B cell (primary cell): Measurements from ENCODE around the gene LUC7L. TPM values are rescaled to one million over a fixed set of nuclear protein-coding genes. Genes with fewer than 3 reads are reported as not detected.

Source experiments
- ATAC-seq: fragments of 200-7000 bp; cut with Tn5 transposase; one replicate; pipeline ENCODE4 v1.10.0; 2021; ENCODE audit warnings: low read depth, mild to moderate bottlenecking, moderate number of reproducible peaks, moderate library complexity
- CTCF ChIA-PET: fragments of 350-600 bp; sonication (Branson Sonifier 250); formaldehyde crosslinking; loops from one replicate; lab custom pipeline; 2021; ENCODE audit warnings: antibody characterized with exemption, inconsistent platforms; lab: Charles Lee
- POLR2A ChIA-PET: fragments of 350-600 bp; sonication (Branson Sonifier 250); formaldehyde crosslinking; loops from one replicate; lab custom pipeline; 2021; ENCODE audit warnings: antibody characterized with exemption; lab: Charles Lee
- DNase-seq: peaks from one replicate; pipeline ENCODE4 v3.0.0; 2013
- H2AFZ ChIP-seq: 2 replicates; pipeline ENCODE4 v1.6.1; 2012; ENCODE audit warnings: mild to moderate bottlenecking, low read depth, low read length; ENCODE audit not compliant: insufficient read depth, poor library complexity, severe bottlenecking
- H3K27ac ChIP-seq, 2 donors: 1 replicate in 1 of 2; 2 replicates in 1 of 2; pipeline ENCODE4 v1.5.1; 2012 to 2013; ENCODE audit warnings: low read length in 2 of 2, mild to moderate bottlenecking in 2 of 2, moderate library complexity in 1 of 2
- H3K27me3 ChIP-seq, 4 experiments: fragments of 200-600 bp in 1 of 4; sonication (generic) in 1 of 4; replicated peaks in 1 of 4; 1 replicate in 2 of 4; 2 replicates in 2 of 4; pipeline versions ENCODE4 v1.6.1 to v1.7.0; 2013 to 2016; ENCODE audit warnings: low read length in 3 of 4, mild to moderate bottlenecking in 2 of 4, mixed read lengths in 1 of 4, moderate library complexity in 1 of 4; ENCODE audit not compliant: insufficient read depth in 4 of 4, control insufficient read depth in 3 of 4; ENCODE audit errors: control extremely low read depth in 1 of 4
- H3K36me3 ChIP-seq, 2 experiments: replicated peaks in 1 of 2; 1 replicate in 1 of 2; 2 replicates in 1 of 2; pipeline versions ENCODE4 v1.6.1 to v1.7.1; 2013; ENCODE audit warnings: low read length in 1 of 2; ENCODE audit not compliant: insufficient read depth in 2 of 2, control insufficient read depth in 1 of 2; ENCODE audit errors: control extremely low read depth in 1 of 2, extremely low read depth in 1 of 2
- H3K4me1 ChIP-seq, 2 donors: fragments of 200-600 bp in 1 of 2; sonication (generic) in 1 of 2; 1 replicate in 1 of 2; 2 replicates in 1 of 2; pipeline versions ENCODE4 v1.5.1 to v1.6.1; 2013 to 2017; ENCODE audit warnings: low read length in 2 of 2; ENCODE audit not compliant: control insufficient read depth in 2 of 2, insufficient read depth in 2 of 2
- H3K4me2 ChIP-seq: replicated peaks from 2 replicates; pipeline ENCODE3; 2012; ENCODE audit warnings: mild to moderate bottlenecking, low read depth, low read length; ENCODE audit not compliant: poor library complexity, severe bottlenecking
- H3K4me3 ChIP-seq, 5 experiments: fragments of 200-600 bp in 1 of 5; sonication (generic) in 1 of 5; 1 replicate in 3 of 5; 2 replicates in 2 of 5; pipeline versions ENCODE4 v1.5.1 to v1.7.0; 2011 to 2016; ENCODE audit warnings: low read length in 4 of 5, mild to moderate bottlenecking in 4 of 5, low read depth in 2 of 5, control low read depth in 1 of 5, moderate library complexity in 1 of 5; ENCODE audit not compliant: insufficient read depth in 1 of 5; ENCODE audit errors: control extremely low read depth in 1 of 5, extremely low read depth in 1 of 5
- H3K79me2 ChIP-seq: fragments of 200-600 bp; sonication (generic); one replicate; pipeline ENCODE4 v1.6.0; 2016; ENCODE audit warnings: low read length; ENCODE audit not compliant: control insufficient read depth, insufficient read depth
- H3K9ac ChIP-seq: fragments of 200-600 bp; sonication (generic); 2 replicates; pipeline ENCODE4 v1.6.1; 2017; ENCODE audit warnings: mild to moderate bottlenecking, low read length, moderate library complexity
- H3K9me3 ChIP-seq, 3 donors: one replicate each; pipeline versions ENCODE4 v1.6.1 to v1.7.1; 2013; ENCODE audit warnings: low read length in 2 of 3; ENCODE audit not compliant: control insufficient read depth in 2 of 3, insufficient read depth in 1 of 3; ENCODE audit errors: control extremely low read depth in 1 of 3
- H4K20me1 ChIP-seq: 2 replicates; pipeline ENCODE4 v1.6.0; 2012; ENCODE audit warnings: mild to moderate bottlenecking, low read length; ENCODE audit not compliant: insufficient read depth, control insufficient read depth, poor library complexity, severe bottlenecking
- H3K27ac Mint-ChIP-seq: one replicate; pipeline ENCODE4 v1.8.0; 2021; ENCODE audit warnings: mixed read lengths
- H3K27me3 Mint-ChIP-seq: one replicate; pipeline ENCODE4 v1.8.0; 2021; ENCODE audit warnings: mixed read lengths
- H3K4me1 Mint-ChIP-seq: one replicate; pipeline ENCODE4 v1.8.0; 2021; ENCODE audit warnings: mixed read lengths
- H3K4me3 Mint-ChIP-seq: one replicate; pipeline ENCODE4 v1.8.0; 2021; ENCODE audit warnings: mixed read lengths
- H3K9me3 Mint-ChIP-seq: one replicate; pipeline ENCODE4 v1.8.0; 2022; ENCODE audit warnings: mixed read lengths; ENCODE audit not compliant: insufficient read depth
- EZH2 ChIP-seq: IDR thresholded peaks from 2 replicates; pipeline ENCODE4 v1.6.1; 2012; ENCODE audit warnings: borderline replicate concordance, low read depth, mild to moderate bottlenecking, moderate library complexity, low read length; ENCODE audit not compliant: insufficient read depth, poor library complexity, severe bottlenecking
- WGBS: methylation state at CpG from one replicate; pipeline ENCODE4 v1.1.5; 2013; ENCODE audit warnings: missing lambda C conversion rate; ENCODE audit not compliant: insufficient coverage; 5-methylcytosine and 5-hydroxymethylcytosine counted together
- intact Hi-C: fragments of 100-400 bp; cut with micrococcal nuclease; formaldehyde crosslinking; loops from one replicate; pipeline ENCODE4 v1.10.0; 2022
- polyA plus RNA-seq: library from polyadenylated mRNA; depleted of rRNA; stranded (reverse); fragments of >200 nt; gene quantifications from 2 replicates; pipeline ENCODE4 v1.2.3, GENCODE V29; 2012
- total RNA-seq, 2 donors: library from RNA; stranded (reverse); fragments of 120-200 nt in 1 of 2; gene quantifications; 1 replicate in 1 of 2; 2 replicates in 1 of 2; pipeline versions ENCODE4 v1.2.3 to v1.2.4, GENCODE V29; 2013 to 2022
- TF ChIP-seq, protein P1 (sequence below): fragments of 200-600 bp; IDR thresholded peaks from one replicate; pipeline ENCODE4 v1.8.0; 2022; ENCODE audit warnings: antibody characterized with exemption, mild to moderate bottlenecking

LUC7L gene
- total and polyA plus RNA-seq, 2 donors (not counting 1 experiment from before 2014, with no cell fraction given), result 148 to 181 TPM

DNA sequence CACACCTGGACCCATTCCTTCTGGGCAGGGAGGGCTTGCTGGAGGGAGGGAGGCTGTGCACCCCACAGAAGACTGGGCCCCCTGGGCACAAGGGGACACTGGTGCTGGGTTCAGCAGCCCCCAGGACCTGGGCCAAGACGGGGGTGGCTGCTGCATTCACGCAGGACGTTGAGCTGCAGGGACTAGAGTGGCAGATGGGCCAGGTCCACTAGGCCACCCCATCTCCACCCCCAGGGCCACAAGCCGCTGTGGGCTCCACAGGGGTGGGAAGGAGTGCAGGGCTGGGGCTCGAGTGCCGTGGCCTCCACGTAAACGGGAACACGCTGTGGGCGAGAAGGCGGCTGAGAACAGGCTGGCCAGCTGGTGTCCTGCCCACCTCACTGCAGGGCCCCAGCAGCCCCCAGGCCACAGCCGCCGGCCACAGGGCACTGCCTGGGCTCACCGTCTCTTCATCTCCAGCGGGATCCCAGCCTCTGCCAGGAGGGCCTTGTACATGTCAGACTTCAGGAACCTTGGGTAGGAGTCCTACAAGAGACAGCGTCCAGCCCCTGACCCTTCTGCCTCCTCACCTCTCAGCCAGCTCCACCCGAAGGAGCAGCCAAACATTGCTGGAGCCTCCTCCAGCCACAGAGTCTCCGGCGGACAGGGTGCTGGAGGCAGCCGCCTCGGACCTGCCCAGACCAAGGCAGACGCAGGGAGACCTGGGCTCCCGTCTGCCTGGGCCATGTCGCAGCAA is 40.0 kb upstream of the LUC7L start:
- Histone ChIP-seq H3K4me3 (no peak overlapping the region), H3K79me2 (no peaks in the 10 kb centered on the region), H3K9me3 (no peaks in the 10 kb centered on the region), H2AFZ (no peak overlapping the region), H3K4me1 (no peaks in the 10 kb centered on the region), H3K27ac (no peak overlapping the region), H3K27me3 (peaks cover 0 to 6% (median under 1%) of the 10 kb centered on the region in 4 experiments), H4K20me1 (no peaks in the 10 kb centered on the region), H3K9ac (no peak overlapping the region), H3K4me2 (no peak overlapping the region), H3K36me3 (no peaks in the 10 kb centered on the region)
- DNase-seq (no peak), ATAC-seq (no peak)
- intact Hi-C loops, result no loop called here
- H3K9me3 Mint-ChIP-seq, result no peaks in the 10 kb centered on the region
- H3K27ac Mint-ChIP-seq, result no peak overlapping the region
- H3K27me3 Mint-ChIP-seq, result peaks cover 4% of the 10 kb centered on the region
- ChIA-PET CTCF (no interaction called here), POLR2A (no interaction called here)
- H3K4me1 Mint-ChIP-seq, result no peaks in the 10 kb centered on the region
- H3K4me3 Mint-ChIP-seq, result no peak overlapping the region
- TF ChIP-seq, protein P1, sequence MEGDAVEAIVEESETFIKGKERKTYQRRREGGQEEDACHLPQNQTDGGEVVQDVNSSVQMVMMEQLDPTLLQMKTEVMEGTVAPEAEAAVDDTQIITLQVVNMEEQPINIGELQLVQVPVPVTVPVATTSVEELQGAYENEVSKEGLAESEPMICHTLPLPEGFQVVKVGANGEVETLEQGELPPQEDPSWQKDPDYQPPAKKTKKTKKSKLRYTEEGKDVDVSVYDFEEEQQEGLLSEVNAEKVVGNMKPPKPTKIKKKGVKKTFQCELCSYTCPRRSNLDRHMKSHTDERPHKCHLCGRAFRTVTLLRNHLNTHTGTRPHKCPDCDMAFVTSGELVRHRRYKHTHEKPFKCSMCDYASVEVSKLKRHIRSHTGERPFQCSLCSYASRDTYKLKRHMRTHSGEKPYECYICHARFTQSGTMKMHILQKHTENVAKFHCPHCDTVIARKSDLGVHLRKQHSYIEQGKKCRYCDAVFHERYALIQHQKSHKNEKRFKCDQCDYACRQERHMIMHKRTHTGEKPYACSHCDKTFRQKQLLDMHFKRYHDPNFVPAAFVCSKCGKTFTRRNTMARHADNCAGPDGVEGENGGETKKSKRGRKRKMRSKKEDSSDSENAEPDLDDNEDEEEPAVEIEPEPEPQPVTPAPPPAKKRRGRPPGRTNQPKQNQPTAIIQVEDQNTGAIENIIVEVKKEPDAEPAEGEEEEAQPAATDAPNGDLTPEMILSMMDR, result no peak
- TF ChIP-seq EZH2, result no peak
- WGBS, result 93% methylated on average over 20 of the region's 24 CpGs
